GM03348 (cell line): ENCODE results near the gene C1orf50.
"Not testable (repeated sequence)": the region's sequence is repeated elsewhere in the genome, so short reads cannot be mapped to it uniquely, and the experiment has no call there.

Source experiments
- DNase-seq: peaks from one replicate; pipeline ENCODE4 v3.0.0; 2012; ENCODE audit warnings: low spot score

The C1orf50 gene

GRCh38 chr1:42739753-42740700 is 27.0 kb upstream of the C1orf50 start, which contains the start of gene CLDN19:
TSS of gene CLDN19 (minus strand) at chr1:42740236. CDS start at chr1:42740063, 173 bp downstream.
- DNase-seq = no peak

DNA sequence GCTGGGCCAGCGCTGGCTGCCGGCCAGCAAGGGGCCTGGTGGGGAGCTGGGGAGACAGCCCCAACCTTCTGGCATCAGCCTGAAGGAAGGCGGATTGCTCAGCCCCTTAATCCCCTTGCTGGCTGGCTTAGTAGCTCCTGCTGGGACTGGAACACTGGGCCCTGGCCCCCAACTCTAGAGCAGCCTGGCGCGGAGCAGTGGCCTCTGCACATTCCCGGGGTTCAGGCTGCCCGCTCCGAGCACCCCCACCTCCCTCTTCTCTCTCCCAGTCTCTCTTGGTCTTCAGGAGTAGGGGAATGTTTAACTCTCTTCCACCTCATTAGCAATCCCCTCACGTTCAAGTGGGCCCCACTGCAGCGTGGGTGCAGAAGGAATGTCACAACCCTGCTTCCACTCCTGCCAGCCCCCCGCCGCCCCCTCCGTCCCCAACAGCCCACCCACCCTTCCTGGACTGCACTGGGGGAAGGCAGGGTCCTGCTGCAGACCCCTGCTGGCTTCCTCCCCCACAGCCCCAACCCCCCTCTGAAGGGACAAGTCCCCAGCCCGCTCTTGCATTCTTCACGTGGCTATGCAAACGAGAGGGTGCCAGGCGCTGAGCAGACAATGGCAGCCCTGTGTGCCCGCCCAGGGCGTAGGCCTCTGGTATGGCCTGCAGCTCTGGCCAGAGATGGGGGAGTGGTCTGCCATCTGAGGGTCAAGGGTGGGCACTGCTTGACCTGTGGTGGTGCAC is 26.0 kb upstream of the C1orf50 start:
- DNase-seq = no peak

DNA sequence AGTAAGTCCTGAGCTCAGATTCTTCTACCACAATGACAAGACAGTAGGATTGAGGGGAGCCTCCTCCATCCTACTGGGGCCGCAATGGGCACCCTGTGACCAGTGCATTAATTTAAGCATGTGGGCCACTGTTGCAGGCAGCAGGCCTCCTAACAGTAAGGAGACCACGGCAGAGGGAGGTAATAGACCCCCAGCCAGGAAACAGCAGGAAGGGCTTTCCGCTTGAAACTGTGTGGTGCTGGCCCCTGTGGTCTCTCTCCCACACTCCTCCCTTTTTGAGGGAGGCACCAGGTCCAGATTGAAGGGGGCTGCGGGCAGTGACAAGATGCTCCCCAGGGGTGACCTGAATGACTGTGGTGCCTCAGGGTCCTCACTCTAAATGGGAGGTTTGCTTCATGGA is 25.3 kb upstream of the C1orf50 start:
- DNase-seq = no peak

- no peak for DNase-seq
Measured at GRCh38 chr1:42742141-42742540, 24.9 kb upstream of the C1orf50 start.

DNA sequence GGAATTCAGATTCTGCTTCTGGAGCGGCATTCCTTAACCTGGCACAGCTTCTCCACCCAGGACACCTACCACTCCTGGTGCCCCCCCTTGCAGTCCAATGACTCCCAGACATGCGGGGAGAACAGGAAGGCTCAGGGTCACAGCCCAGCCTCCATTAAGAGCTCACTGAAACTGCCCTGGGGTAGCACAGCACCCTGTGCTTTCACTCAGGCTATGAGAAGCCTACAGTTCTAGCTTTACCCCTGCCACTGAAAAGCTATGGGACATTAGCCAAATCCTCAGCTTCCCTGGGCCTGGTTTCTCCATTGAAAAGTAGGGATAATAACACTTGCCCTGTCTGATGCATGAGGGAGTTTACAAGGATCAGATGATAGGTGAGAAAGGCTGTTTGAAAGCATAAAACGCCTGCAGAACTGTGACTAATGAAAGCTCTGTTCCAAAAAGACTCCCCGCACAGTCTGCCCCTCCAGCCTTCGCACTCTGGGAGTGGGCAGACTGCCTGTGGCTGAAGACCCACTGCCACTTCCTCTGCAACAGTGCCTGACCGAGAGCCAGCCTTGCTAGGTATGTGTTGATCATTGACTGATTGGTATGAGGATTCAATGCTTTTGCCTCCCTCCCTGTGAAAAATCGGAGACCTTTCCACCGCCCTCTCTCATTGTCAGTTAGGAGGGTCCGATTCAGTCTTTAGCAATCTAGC is 24.3 kb upstream of the C1orf50 start:
- no peak for DNase-seq

- DNase-seq = no peak
Measured at GRCh38 chr1:42743317-42744147, 23.5 kb upstream of the C1orf50 start.

- no peak for DNase-seq
Measured at GRCh38 chr1:42744148-42744413, 23.0 kb upstream of the C1orf50 start.

DNA sequence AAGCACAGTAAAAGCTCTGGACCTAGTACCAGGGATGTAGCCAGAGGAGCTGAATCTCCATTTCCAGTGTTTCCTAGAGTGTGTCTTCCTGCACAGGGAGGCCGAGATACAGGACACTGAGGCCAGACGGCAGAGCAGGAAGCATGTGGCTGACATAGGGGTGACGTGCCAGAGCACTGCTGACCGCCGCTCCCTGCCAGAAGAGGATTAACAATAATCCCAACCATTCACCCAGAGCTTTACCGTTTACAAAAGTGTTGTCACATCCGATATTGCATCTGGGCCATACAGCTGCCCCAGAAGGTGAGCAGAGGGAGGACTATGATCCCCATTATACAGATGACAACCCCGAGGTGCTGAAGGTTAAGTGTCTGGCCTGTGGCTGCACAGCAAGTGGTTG is 21.2 kb upstream of the C1orf50 start:
- no peak for DNase-seq

- DNase-seq = no peak
Measured at GRCh38 chr1:42746436-42747105, 20.5 kb upstream of the C1orf50 start.

- peak; percentile 47 for DNase-seq
Measured at GRCh38 chr1:42747125-42747524, 19.9 kb upstream of the C1orf50 start.

DNA sequence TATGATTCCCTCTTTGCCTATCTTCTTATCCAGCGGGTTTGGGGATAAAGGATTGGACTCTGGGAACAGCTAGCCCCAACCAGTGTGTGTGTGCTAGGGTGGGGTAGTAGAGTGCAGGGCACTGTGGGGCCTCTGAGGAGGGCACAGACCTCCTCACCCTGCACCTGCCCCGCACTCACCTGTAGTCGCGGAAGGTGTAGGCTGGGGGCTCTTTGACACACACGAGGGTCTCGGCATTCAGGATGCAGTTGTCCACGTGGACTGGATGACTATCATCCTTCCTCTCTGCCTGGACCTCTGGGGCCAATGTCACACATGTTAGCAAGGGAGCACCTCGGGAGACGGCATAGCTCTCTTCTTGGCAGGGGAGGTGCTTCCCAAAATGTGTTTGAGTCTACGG is 19.0 kb upstream of the C1orf50 start:
- DNase-seq = no peak

GRCh38 chr1:42748461-42749410 is 18.3 kb upstream of the C1orf50 start:
- no peak for DNase-seq

GRCh38 chr1:42750041-42750440 is 17.0 kb upstream of the C1orf50 start:
- no peak for DNase-seq

- DNase-seq = not testable (repeated sequence)
Measured at GRCh38 chr1:42751511-42752070, 15.5 kb upstream of the C1orf50 start.

- DNase-seq = no peak
Measured at GRCh38 chr1:42752284-42752683, 14.8 kb upstream of the C1orf50 start.

DNA sequence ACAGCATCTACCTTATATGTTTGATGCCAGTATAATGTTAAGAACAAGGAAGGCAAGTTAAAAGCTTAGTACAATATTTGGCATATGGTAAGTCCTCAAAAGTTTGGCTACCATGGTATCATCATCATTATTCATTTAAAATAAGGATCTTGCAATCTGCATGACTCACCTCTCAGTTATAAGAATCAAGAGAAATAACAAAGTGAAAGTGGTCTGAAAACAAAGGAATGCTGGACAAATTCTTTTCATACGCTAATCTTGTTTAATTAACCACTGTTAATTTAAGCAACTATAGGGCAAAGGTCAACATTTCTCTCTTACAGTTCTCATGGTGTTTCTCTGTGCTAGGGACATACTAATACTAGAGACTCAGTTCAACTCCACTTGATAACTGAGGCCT is 14.0 kb upstream of the C1orf50 start:
- DNase-seq = peak; percentile 69

DNA sequence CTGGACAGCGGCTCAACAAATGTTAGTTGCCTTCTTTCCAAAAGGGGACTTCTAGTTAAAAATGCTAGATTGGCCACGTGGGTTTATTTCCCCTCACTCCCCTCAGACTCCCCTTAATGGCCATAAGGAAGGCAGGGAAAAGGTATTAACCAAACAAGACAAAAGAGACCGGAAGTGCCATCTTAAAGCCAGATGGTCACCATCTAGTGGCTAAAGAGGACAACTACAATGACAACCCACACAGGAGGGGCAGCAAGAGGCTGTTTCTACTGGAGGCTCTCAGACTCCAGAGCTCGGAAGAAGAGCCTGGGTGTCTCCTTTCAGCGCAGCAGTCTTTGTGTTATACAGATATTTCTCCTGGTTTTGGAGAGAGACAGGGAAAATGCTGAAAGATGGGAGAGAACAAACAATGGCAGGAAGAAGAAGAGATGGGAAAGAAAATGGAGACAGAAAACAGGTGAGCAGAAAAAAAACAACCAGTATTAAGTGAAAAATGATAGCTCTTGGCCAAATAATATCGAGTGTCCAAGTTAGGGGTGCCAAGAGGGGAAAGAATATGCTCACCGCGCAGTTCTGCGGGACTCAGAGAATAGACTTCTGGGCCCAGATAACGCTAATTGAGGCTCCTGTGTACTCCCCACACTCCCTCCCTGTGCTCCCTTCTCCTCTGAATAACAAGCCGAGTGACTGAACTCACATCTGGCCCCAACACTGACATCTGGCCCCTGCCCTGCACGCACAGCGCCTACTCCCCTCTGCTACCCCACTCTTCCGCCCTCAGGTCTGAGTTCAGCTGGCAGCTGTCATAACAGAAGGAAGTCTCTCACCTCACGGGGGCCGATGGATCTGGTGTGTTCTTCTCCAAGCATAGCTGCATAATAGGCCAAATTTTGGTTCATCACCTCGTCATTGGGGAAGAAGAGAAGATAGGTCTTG is 9.8 kb upstream of the C1orf50 start:
- peak; percentile 78 for DNase-seq

- no peak for DNase-seq
Measured at GRCh38 chr1:42757892-42758275, 9.2 kb upstream of the C1orf50 start.

GRCh38 chr1:42758641-42759040 is 8.4 kb upstream of the C1orf50 start:
- no peak for DNase-seq
